ENCODE results near the gene OR52J3.

Gene OR52J3

GRCh38 chr11:5096011-5096410 lies 49.7 kb downstream of the OR52J3 start:
- TF ChIP-seq CTCF (IDR thresholded peaks at IDR 0.05): no peak
